ENCODE results near the gene FAM98B.

The FAM98B gene

GRCh38 chr15:38461066-38461833, 7.3 kb downstream of the FAM98B start:
- DNase-seq (ENCODE audit: low spot score): no peak

GRCh38 chr15:38463893-38464292, 10.0 kb downstream of the FAM98B start:
- no peak for DNase-seq (ENCODE audit: low spot score)

GRCh38 chr15:38464675-38465074, 10.7 kb downstream of the FAM98B start:
- DNase-seq (ENCODE audit: low spot score): no peak

- no peak for DNase-seq (ENCODE audit: low spot score)
These were observed 16.9 kb downstream of the FAM98B start for GRCh38 chr15:38470816-38471215.

GRCh38 chr15:38471974-38472373, 18.0 kb downstream of the FAM98B start:
- DNase-seq (ENCODE audit: low spot score): no peak

GRCh38 chr15:38474155-38474757, 20.3 kb downstream of the FAM98B start:
- peak; percentile 43 for DNase-seq (ENCODE audit: low spot score)

GRCh38 chr15:38475361-38475760, 21.4 kb downstream of the FAM98B start:
- no peak for DNase-seq (ENCODE audit: low spot score)

- DNase-seq (ENCODE audit: low spot score): no peak
These were observed 22.2 kb downstream of the FAM98B start for GRCh38 chr15:38476120-38476519.

GRCh38 chr15:38477637-38478036, 23.7 kb downstream of the FAM98B start:
- DNase-seq (ENCODE audit: low spot score): no peak

- no peak for DNase-seq (ENCODE audit: low spot score)
These were observed 25.3 kb downstream of the FAM98B start for GRCh38 chr15:38479266-38479665.

- DNase-seq (ENCODE audit: low spot score): no peak
These were observed 25.8 kb downstream of the FAM98B start for GRCh38 chr15:38479756-38480155.

GRCh38 chr15:38481113-38481512, 27.2 kb downstream of the FAM98B start:
- no peak for DNase-seq (ENCODE audit: low spot score)

GRCh38 chr15:38481761-38482160, 27.8 kb downstream of the FAM98B start:
- DNase-seq (ENCODE audit: low spot score): no peak

GRCh38 chr15:38482572-38482971, 28.6 kb downstream of the FAM98B start:
- DNase-seq (ENCODE audit: low spot score): no peak

GRCh38 chr15:38486936-38487335, 33.0 kb downstream of the FAM98B start:
- DNase-seq (ENCODE audit: low spot score): no peak

- DNase-seq (ENCODE audit: low spot score): no peak
These were observed 33.5 kb downstream of the FAM98B start for GRCh38 chr15:38487378-38487777.

GRCh38 chr15:38490242-38490922, 36.5 kb downstream of the FAM98B start:
- no peak for DNase-seq (ENCODE audit: low spot score)

- DNase-seq (ENCODE audit: low spot score): peak; percentile 14
These were observed 42.2 kb downstream of the FAM98B start for GRCh38 chr15:38496151-38496550.

GRCh38 chr15:38499651-38500050, 45.7 kb downstream of the FAM98B start:
- DNase-seq (ENCODE audit: low spot score): no peak

- DNase-seq (ENCODE audit: low spot score): no peak
These were observed 49.6 kb downstream of the FAM98B start for GRCh38 chr15:38503496-38503895.

GRCh38 chr15:38504680-38505467, 50.9 kb downstream of the FAM98B start:
- no peak for DNase-seq (ENCODE audit: low spot score)

- DNase-seq (ENCODE audit: low spot score): no peak
These were observed 53.1 kb downstream of the FAM98B start for GRCh38 chr15:38506997-38507396.
